Measurements from ENCODE around the gene MBTPS2.

DNA sequence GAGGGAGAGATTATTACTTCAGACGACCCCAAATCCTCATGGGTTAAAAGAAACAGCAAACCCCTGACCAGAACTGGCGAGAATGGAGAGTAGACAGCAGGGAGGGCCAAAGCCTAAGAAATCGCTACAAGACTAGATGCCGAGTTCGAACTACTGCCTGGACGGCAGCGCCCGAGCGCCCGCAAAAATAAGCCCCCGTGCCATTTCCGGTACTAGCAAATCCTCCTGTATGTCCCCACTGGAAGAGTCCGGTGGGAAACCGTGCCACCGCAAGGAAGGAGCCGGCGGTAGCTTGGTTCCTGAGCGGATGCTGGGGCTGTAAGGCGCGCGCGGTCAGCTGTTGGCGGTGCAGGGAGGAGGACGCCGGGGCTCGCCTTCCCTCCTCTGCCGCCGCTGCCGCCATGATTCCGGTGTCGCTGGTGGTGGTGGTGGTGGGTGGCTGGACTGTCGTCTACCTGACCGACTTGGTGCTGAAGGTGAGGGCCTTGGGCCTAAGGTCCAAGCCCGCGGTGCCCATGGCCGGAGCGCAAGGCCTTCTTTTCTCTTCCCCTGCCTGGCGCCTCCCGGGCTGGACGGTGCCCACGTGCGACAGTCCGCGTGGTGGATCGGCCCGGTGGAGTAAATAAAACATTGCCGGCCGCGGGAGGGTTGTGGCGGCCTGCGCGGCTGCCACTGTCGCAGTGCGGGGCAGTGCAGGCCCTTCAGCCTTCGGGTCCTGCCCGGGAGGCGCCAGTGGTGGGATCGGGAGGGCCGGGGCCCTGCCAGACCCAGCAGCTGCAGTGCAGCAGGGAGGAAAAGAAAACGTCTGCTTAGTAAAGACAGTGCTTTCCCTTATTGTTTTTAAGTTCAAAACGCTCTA lies at the start of gene MBTPS2:
- TF ChIP-seq CTCF (IDR thresholded peaks at IDR 0.05) (no peak), ZFX (IDR thresholded peaks at IDR 0.05; ENCODE audit: borderline replicate concordance) (no peak)

All from 22Rv1 (cell line).